HUES6 (cell line): ENCODE results near the gene POLR1C.
"Not testable (repeated sequence)": the region's sequence is repeated elsewhere in the genome, so short reads cannot be mapped to it uniquely, and the experiment has no call there.

Source experiments
- H3K27ac ChIP-seq: 2 replicates; pipeline ENCODE4 v1.7.0; 2013; ENCODE audit warnings: low read depth, mild to moderate bottlenecking, low read length, inconsistent platforms
- H3K27me3 ChIP-seq: 2 replicates; pipeline ENCODE4 v1.6.1; 2013; ENCODE audit warnings: low read length; ENCODE audit not compliant: control insufficient read depth, insufficient read depth
- H3K36me3 ChIP-seq: 2 replicates; pipeline ENCODE4 v1.6.1; 2013; ENCODE audit warnings: low read length; ENCODE audit not compliant: control insufficient read depth, insufficient read depth
- H3K4me1 ChIP-seq: 2 replicates; pipeline ENCODE4 v1.6.1; 2013; ENCODE audit warnings: low read length; ENCODE audit not compliant: control insufficient read depth, insufficient read depth
- H3K4me3 ChIP-seq: 2 replicates; pipeline ENCODE4 v1.5.1; 2013; ENCODE audit warnings: low read depth, low read length
- H3K9ac ChIP-seq: one replicate; pipeline ENCODE4 v1.6.1; 2013; ENCODE audit warnings: mild to moderate bottlenecking, low read length
- H3K9me3 ChIP-seq: 2 replicates; pipeline ENCODE4 v1.6.1; 2013; ENCODE audit warnings: low read depth, low read length; ENCODE audit not compliant: control insufficient read depth, insufficient read depth

POLR1C gene

GRCh38 chr6:43516697-43517504, at the start of gene POLR1C, which contains the start of gene YIPF3:
Gene POLR1C, plus strand, starts transcription at chr6:43517089. Its CDS starts 21 bp downstream, at chr6:43517110.
Gene YIPF3, minus strand, starts transcription at chr6:43516926. Its CDS starts 119 bp downstream, at chr6:43516807.
- H3K9ac ChIP-seq = peak within 1 kb of the TSS; percentile 95
- peak within 1 kb of the TSS; percentile 68 for H3K27ac ChIP-seq
- no peaks in the 10 kb centered on the region for H3K9me3 ChIP-seq
- H3K27me3 ChIP-seq = no peaks in the 10 kb centered on the region
- H3K4me1 ChIP-seq = peaks cover 11% of the 10 kb centered on the region
- peak within 1 kb of the TSS; percentile 89 for H3K4me3 ChIP-seq
- peaks cover 69% of the 10 kb centered on the region for H3K36me3 ChIP-seq

GRCh38 chr6:43467265-43467664, 49.6 kb upstream of the POLR1C start:
- not testable (repeated sequence) for H3K9me3 ChIP-seq, H3K9ac ChIP-seq, H3K36me3 ChIP-seq, H3K4me3 ChIP-seq, H3K27ac ChIP-seq, H3K27me3 ChIP-seq
- peaks cover 19% of the 10 kb centered on the region for H3K4me1 ChIP-seq

GRCh38 chr6:43467752-43468151, 49.1 kb upstream of the POLR1C start:
- Histone ChIP-seq H3K27me3 (peaks cover under 1% of the 10 kb centered on the region; the same call in 1 of the 2 replicates), H3K9ac (no peak overlapping the region), H3K4me1 (peaks cover 19% of the 10 kb centered on the region), H3K9me3 (no peaks in the 10 kb centered on the region), H3K4me3 (no peak overlapping the region), H3K36me3 (no peaks in the 10 kb centered on the region), H3K27ac (no peak overlapping the region)

- Histone ChIP-seq H3K9me3 (no peaks in the 10 kb centered on the region), H3K27ac (no peak overlapping the region), H3K36me3 (no peaks in the 10 kb centered on the region), H3K27me3 (no peaks in the 10 kb centered on the region), H3K4me1 (peaks cover 19% of the 10 kb centered on the region), H3K9ac (no peak overlapping the region), H3K4me3 (no peak overlapping the region)
Observed at GRCh38 chr6:43468240-43468639, 48.6 kb upstream of the POLR1C start.

- Histone ChIP-seq H3K9ac (peak overlapping the region; percentile 7), H3K4me3 (no peak overlapping the region; the same call in 1 of the 2 replicates), H3K36me3 (no peaks in the 10 kb centered on the region), H3K4me1 (peaks cover 19% of the 10 kb centered on the region), H3K9me3 (no peaks in the 10 kb centered on the region), H3K27ac (no peak overlapping the region), H3K27me3 (no peaks in the 10 kb centered on the region)
Observed at GRCh38 chr6:43468748-43469681, 47.9 kb upstream of the POLR1C start.

- H3K36me3 ChIP-seq = no peaks in the 10 kb centered on the region
- H3K27ac ChIP-seq = no peak overlapping the region
- H3K27me3 ChIP-seq = no peaks in the 10 kb centered on the region
- no peaks in the 10 kb centered on the region for H3K9me3 ChIP-seq
- no peak overlapping the region for H3K9ac ChIP-seq
- H3K4me1 ChIP-seq = peaks cover 19% of the 10 kb centered on the region
- H3K4me3 ChIP-seq = no peak overlapping the region
Observed at GRCh38 chr6:43469947-43470346, 46.9 kb upstream of the POLR1C start.

GRCh38 chr6:43471399-43471798, 45.5 kb upstream of the POLR1C start:
- Histone ChIP-seq H3K9ac (no peak overlapping the region), H3K27me3 (no peaks in the 10 kb centered on the region), H3K4me1 (peaks cover 19% of the 10 kb centered on the region), H3K36me3 (no peaks in the 10 kb centered on the region), H3K9me3 (no peaks in the 10 kb centered on the region), H3K27ac (no peak overlapping the region), H3K4me3 (no peak overlapping the region)

- no peak overlapping the region for H3K4me3 ChIP-seq
- no peak overlapping the region for H3K27ac ChIP-seq
- no peaks in the 10 kb centered on the region for H3K27me3 ChIP-seq
- peaks cover 25% of the 10 kb centered on the region for H3K4me1 ChIP-seq
- H3K9me3 ChIP-seq = no peaks in the 10 kb centered on the region
- no peak overlapping the region for H3K9ac ChIP-seq
- H3K36me3 ChIP-seq = no peaks in the 10 kb centered on the region
Observed at GRCh38 chr6:43472515-43472914, 44.4 kb upstream of the POLR1C start.

GRCh38 chr6:43475516-43475915, 41.4 kb upstream of the POLR1C start:
- Histone ChIP-seq H3K4me1 (peaks cover 15% of the 10 kb centered on the region), H3K36me3 (no peaks in the 10 kb centered on the region), H3K9ac (no peak overlapping the region), H3K27me3 (no peaks in the 10 kb centered on the region), H3K27ac (no peak overlapping the region), H3K9me3 (no peaks in the 10 kb centered on the region), H3K4me3 (no peak overlapping the region)

- peak overlapping the region; percentile 71 for H3K4me3 ChIP-seq
- no peaks in the 10 kb centered on the region for H3K9me3 ChIP-seq
- H3K27me3 ChIP-seq = no peaks in the 10 kb centered on the region
- H3K27ac ChIP-seq = no peak overlapping the region
- H3K4me1 ChIP-seq = peaks cover 24% of the 10 kb centered on the region
- H3K36me3 ChIP-seq = no peaks in the 10 kb centered on the region
- H3K9ac ChIP-seq = peak overlapping the region; percentile 46
Observed at GRCh38 chr6:43476746-43477145, 40.1 kb upstream of the POLR1C start.
